CD8-positive, alpha-beta memory T cell (primary cell): ENCODE data around the gene CEACAM21. TPM values are rescaled to one million over a fixed set of nuclear protein-coding genes. Genes with fewer than 3 reads are reported as not detected.
A peak's percentile ranks its signal among the peaks of the same experiment; 100 is the strongest.

Experiments
- CTCF ChIA-PET: fragments of 350-600 bp; sonication (Branson Sonifier 250); formaldehyde crosslinking; loops from one replicate; lab custom pipeline; 2021; ENCODE audit warnings: antibody characterized with exemption; lab: Charles Lee
- POLR2A ChIA-PET: fragments of 350-600 bp; sonication (Branson Sonifier 250); formaldehyde crosslinking; loops from one replicate; lab custom pipeline; 2021; ENCODE audit warnings: antibody characterized with exemption; lab: Charles Lee
- DNase-seq, 5 donors: peaks; one replicate each; pipeline versions ENCODE4 v3.0.0 to v3.0.0-alpha.2; 2020 to 2022; ENCODE audit warnings: mixed read lengths in 1 of 5
- H3K27ac ChIP-seq: one replicate; pipeline ENCODE4 v1.7.0; 2013; ENCODE audit warnings: low read depth, mild to moderate bottlenecking, low read length, moderate library complexity
- H3K27me3 ChIP-seq: 2 replicates; pipeline ENCODE4 v1.7.0; 2013; ENCODE audit warnings: low read length, mild to moderate bottlenecking; ENCODE audit not compliant: insufficient read depth, poor library complexity, severe bottlenecking
- H3K36me3 ChIP-seq: 2 replicates; pipeline ENCODE4 v1.7.0; 2013; ENCODE audit warnings: mild to moderate bottlenecking, low read length, moderate library complexity; ENCODE audit not compliant: insufficient read depth
- H3K4me1 ChIP-seq: 2 replicates; pipeline ENCODE4 v1.7.0; 2013; ENCODE audit warnings: mild to moderate bottlenecking, low read length, moderate library complexity; ENCODE audit not compliant: insufficient read depth
- H3K4me3 ChIP-seq: 2 replicates; pipeline ENCODE4 v1.7.0; 2013; ENCODE audit warnings: mild to moderate bottlenecking, low read length
- H3K9me3 ChIP-seq: 2 replicates; pipeline ENCODE4 v1.7.0; 2013; ENCODE audit warnings: mild to moderate bottlenecking, low read length
- H3K27ac Mint-ChIP-seq, 8 donors: one replicate each; pipeline ENCODE4 v1.8.0; 2020 to 2021; ENCODE audit warnings: mixed read lengths in 8 of 8, mild to moderate bottlenecking in 6 of 8, inconsistent platforms in 3 of 8, moderate library complexity in 3 of 8
- H3K27me3 Mint-ChIP-seq, 2 donors: one replicate each; pipeline ENCODE4 v1.8.0; 2020 to 2021; ENCODE audit warnings: mixed read lengths in 2 of 2, mild to moderate bottlenecking in 1 of 2, moderate library complexity in 1 of 2
- H3K36me3 Mint-ChIP-seq, 3 donors: one replicate each; pipeline ENCODE4 v1.8.0; 2020 to 2021; ENCODE audit warnings: mixed read lengths in 3 of 3, inconsistent platforms in 1 of 3, mild to moderate bottlenecking in 1 of 3
- H3K4me1 Mint-ChIP-seq, 3 donors: one replicate each; pipeline ENCODE4 v1.8.0; 2020 to 2021; ENCODE audit warnings: mixed read lengths in 3 of 3, inconsistent platforms in 1 of 3, mild to moderate bottlenecking in 1 of 3
- H3K4me3 Mint-ChIP-seq, 7 donors: one replicate each; pipeline ENCODE4 v1.8.0; 2020 to 2021; ENCODE audit warnings: mixed read lengths in 7 of 7, mild to moderate bottlenecking in 6 of 7, moderate library complexity in 4 of 7, inconsistent platforms in 2 of 7
- H3K9me3 Mint-ChIP-seq, 5 donors: one replicate each; pipeline ENCODE4 v1.8.0; 2020 to 2022; ENCODE audit warnings: mixed read lengths in 5 of 5, mild to moderate bottlenecking in 3 of 5, moderate library complexity in 2 of 5, inconsistent platforms in 1 of 5
- polyA plus RNA-seq: library from polyadenylated mRNA; unstranded; fragments of 300-500 nt; fragmentation: Illumina TruSeq; gene quantifications from one replicate; pipeline ENCODE4 v1.2.3, GENCODE V29; 2021
- total RNA-seq, 2 experiments: library from RNA; stranded (reverse); gene quantifications; one replicate each; pipeline ENCODE4 v1.2.3, GENCODE V29; 2021

The CEACAM21 gene
- 10 to 100 TPM; 26.8 to 29.2 TPM for total RNA-seq
- 46.6 TPM for polyA plus RNA-seq

- ChIA-PET POLR2A (no interaction called here), CTCF (interaction anchor here (0.9 to 3.7 kb wide), 4 partner anchors 12 to 126 kb away, joined by 4 to 20 read pairs (median 5); no protein-coding TSS in a partner anchor)
- H3K4me3 Mint-ChIP-seq, result peak within 1 kb of the TSS in 6 of 7 donors; percentile 24 to 85 (median 52)
- peaks cover 13 to 59% (median 21%) of the 10 kb centered on the region in 3 donors for H3K36me3 Mint-ChIP-seq
- no peaks in the 10 kb centered on the region for H3K27me3 Mint-ChIP-seq
- peaks cover 26 to 28% (median 27%) of the 10 kb centered on the region in 3 donors for H3K4me1 Mint-ChIP-seq
- DNase-seq, result peak in 1 of 5 donors; percentile 42
- H3K9me3 ChIP-seq, result no peaks in the 10 kb centered on the region
- H3K27ac ChIP-seq, result no peak within 1 kb of the TSS
- peak within 1 kb of the TSS; percentile 46 for H3K4me3 ChIP-seq
- no peaks in the 10 kb centered on the region for H3K27me3 ChIP-seq
- H3K9me3 Mint-ChIP-seq, result peaks cover 0 to 2% (median 0%) of the 10 kb centered on the region in 5 donors
- H3K27ac Mint-ChIP-seq, result peak within 1 kb of the TSS in 7 of 8 donors; percentile 35 to 88 (median 75)
- peaks cover 37% of the 10 kb centered on the region for H3K36me3 ChIP-seq
- peaks cover 20% of the 10 kb centered on the region for H3K4me1 ChIP-seq
Measured at GRCh38 chr19:41575998-41576397, at the start of gene CEACAM21. CEACAM21 (plus strand) TSS chr19:41576166; CDS start chr19:41576275, 109 bp downstream.

DNA sequence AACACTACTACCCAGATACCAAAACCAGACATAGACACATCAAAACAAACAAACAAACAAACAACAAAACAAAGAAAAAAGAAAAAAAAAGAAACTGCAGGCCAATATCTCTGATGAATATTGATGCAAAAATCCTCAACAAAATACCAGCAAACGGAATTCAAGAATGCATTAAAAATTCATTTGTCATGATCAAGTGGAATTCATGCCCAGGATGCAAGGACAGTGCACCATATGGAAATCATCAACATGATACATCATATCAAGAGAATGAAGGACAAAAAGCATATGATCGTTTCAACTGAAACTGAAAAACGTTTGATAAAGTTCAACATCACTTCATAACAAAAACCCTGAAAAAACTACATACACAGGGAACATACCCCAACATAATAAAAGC is 48.9 kb upstream of the CEACAM21 start:
- H3K36me3 Mint-ChIP-seq, result peaks cover 0 to 2% (median 0%) of the 10 kb centered on the region in 3 donors
- no peak overlapping the region for H3K4me3 Mint-ChIP-seq
- Histone ChIP-seq H3K4me1 (peaks cover 30% of the 10 kb centered on the region), H3K9me3 (no peaks in the 10 kb centered on the region), H3K36me3 (no peaks in the 10 kb centered on the region), H3K27ac (no peak overlapping the region), H3K4me3 (no peak overlapping the region), H3K27me3 (no peaks in the 10 kb centered on the region)
- H3K4me1 Mint-ChIP-seq, result peaks cover 38 to 47% (median 43%) of the 10 kb centered on the region in 3 donors
- peaks cover 0 to 2% (median 0%) of the 10 kb centered on the region in 5 donors for H3K9me3 Mint-ChIP-seq
- peaks cover 2 to 15% of the 10 kb centered on the region in 2 donors for H3K27me3 Mint-ChIP-seq
- POLR2A ChIA-PET, result no interaction called here
- DNase-seq, result no peak
- CTCF ChIA-PET, result interaction anchor here (2.1 kb wide), 1 partner anchor 36 kb away, joined by 10 read pairs; no protein-coding TSS in a partner anchor
- no peak overlapping the region for H3K27ac Mint-ChIP-seq

DNA sequence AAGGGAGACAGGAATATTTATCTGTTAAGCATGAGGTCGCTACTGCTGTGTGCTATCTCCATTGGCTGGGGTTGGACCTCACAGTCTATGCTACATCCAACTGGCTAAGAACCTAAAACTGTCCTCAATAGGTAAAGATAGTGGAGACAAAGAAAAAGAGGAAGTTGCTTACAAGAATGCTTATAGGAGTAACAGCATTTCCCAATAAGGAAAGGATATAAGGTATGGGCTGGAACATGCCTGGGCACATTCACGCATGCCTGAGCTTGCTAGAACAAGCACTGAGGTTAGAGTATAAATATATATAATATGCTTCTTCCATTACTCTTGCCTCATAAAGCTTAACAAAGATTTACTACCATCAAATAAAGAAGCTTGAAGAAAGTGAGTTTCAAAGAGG is 47.9 kb upstream of the CEACAM21 start:
- Histone ChIP-seq H3K27ac (no peak overlapping the region), H3K9me3 (no peaks in the 10 kb centered on the region), H3K4me3 (no peak overlapping the region), H3K4me1 (peaks cover 27% of the 10 kb centered on the region), H3K36me3 (no peaks in the 10 kb centered on the region), H3K27me3 (no peaks in the 10 kb centered on the region)
- peak overlapping the region in 2 of 8 donors; percentile 7 to 32 for H3K27ac Mint-ChIP-seq
- ChIA-PET CTCF (interaction anchor here (2.1 kb wide), 1 partner anchor 35 kb away, joined by 10 read pairs; no protein-coding TSS in a partner anchor), POLR2A (no interaction called here)
- peak overlapping the region in 1 of 7 donors; percentile 2 for H3K4me3 Mint-ChIP-seq
- H3K9me3 Mint-ChIP-seq, result peaks cover 0 to 2% (median 0%) of the 10 kb centered on the region in 5 donors
- H3K27me3 Mint-ChIP-seq, result peaks cover 2 to 15% of the 10 kb centered on the region in 2 donors
- DNase-seq, result no peak
- H3K36me3 Mint-ChIP-seq, result no peaks in the 10 kb centered on the region
- H3K4me1 Mint-ChIP-seq, result peaks cover 35 to 42% (median 40%) of the 10 kb centered on the region in 3 donors

- Histone ChIP-seq H3K4me3 (no peak overlapping the region), H3K27me3 (no peaks in the 10 kb centered on the region), H3K36me3 (no peaks in the 10 kb centered on the region), H3K4me1 (peaks cover 42% of the 10 kb centered on the region), H3K9me3 (no peaks in the 10 kb centered on the region), H3K27ac (no peak overlapping the region)
- H3K27me3 Mint-ChIP-seq, result peaks cover 2 to 15% of the 10 kb centered on the region in 2 donors
- peak overlapping the region in 6 of 7 donors; percentile 68 to 80 (median 76) for H3K4me3 Mint-ChIP-seq
- no peak for DNase-seq
- POLR2A ChIA-PET, result no interaction called here
- H3K36me3 Mint-ChIP-seq, result no peaks in the 10 kb centered on the region
- CTCF ChIA-PET, result interaction anchor here (1.0 to 2.1 kb wide), 3 partner anchors 34 to 80 kb away, joined by 4 to 10 read pairs (median 7); no protein-coding TSS in a partner anchor
- H3K9me3 Mint-ChIP-seq, result peaks cover 0 to 2% (median 2%) of the 10 kb centered on the region in 5 donors
- peak overlapping the region in 6 of 8 donors; percentile 8 to 73 (median 45) for H3K27ac Mint-ChIP-seq
- H3K4me1 Mint-ChIP-seq, result peaks cover 46 to 55% (median 53%) of the 10 kb centered on the region in 3 donors
Measured at GRCh38 chr19:41529484-41530183, 46.3 kb upstream of the CEACAM21 start.

- no peak overlapping the region for H3K27ac ChIP-seq
- H3K4me3 ChIP-seq, result peak overlapping the region; percentile 4
- Mint-ChIP-seq H3K36me3 (no peaks in the 10 kb centered on the region), H3K4me3 (peak overlapping the region in 6 of 7 donors; percentile 68 to 80 (median 72)), H3K9me3 (peaks cover 0 to 2% (median 2%) of the 10 kb centered on the region in 5 donors), H3K27me3 (peaks cover 2 to 15% of the 10 kb centered on the region in 2 donors), H3K27ac (peak overlapping the region in 7 of 8 donors; percentile 15 to 75 (median 61)), H3K4me1 (peaks cover 51 to 60% (median 58%) of the 10 kb centered on the region in 3 donors)
- DNase-seq, result no peak
- no peaks in the 10 kb centered on the region for H3K27me3 ChIP-seq
- ChIA-PET CTCF (interaction anchor here (1.0 to 1.2 kb wide), 3 partner anchors 41 to 80 kb away, joined by 3 to 7 read pairs (median 4); no protein-coding TSS in a partner anchor), POLR2A (interaction anchor here (1.8 kb wide), 1 partner anchor 19 kb away, joined by 5 read pairs; no protein-coding TSS in a partner anchor)
- H3K36me3 ChIP-seq, result no peaks in the 10 kb centered on the region
- no peaks in the 10 kb centered on the region for H3K9me3 ChIP-seq
- H3K4me1 ChIP-seq, result peaks cover 46% of the 10 kb centered on the region
Measured at GRCh38 chr19:41530184-41530534, 45.8 kb upstream of the CEACAM21 start.

DNA sequence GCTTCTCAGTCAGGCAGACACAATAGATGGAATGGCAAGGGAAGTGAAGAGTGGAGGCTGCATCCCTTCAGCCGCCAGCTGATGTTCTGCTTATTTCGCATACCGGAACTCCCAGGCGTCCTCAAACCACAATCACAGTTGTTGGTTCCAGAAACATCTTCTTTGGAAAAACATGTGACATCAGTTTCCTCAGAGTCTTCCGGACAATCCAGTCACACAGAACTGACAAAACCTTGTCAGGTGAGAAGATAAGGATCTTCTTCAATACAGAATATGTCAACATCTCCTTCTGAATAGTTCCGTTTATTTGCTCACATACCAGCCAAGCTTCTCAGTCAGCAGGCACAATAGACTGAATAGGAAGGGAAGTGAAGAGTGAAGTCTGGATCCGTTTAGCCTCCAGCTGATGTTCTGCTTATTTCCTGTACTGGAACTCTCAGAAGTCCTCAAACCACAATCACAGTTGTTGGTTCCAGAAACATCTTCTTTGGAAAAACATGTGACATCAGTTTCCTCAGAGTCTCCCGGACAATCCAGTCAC is 45.1 kb upstream of the CEACAM21 start:
- Mint-ChIP-seq H3K27ac (peak overlapping the region in 7 of 8 donors; percentile 9 to 88 (median 63)), H3K4me3 (peak overlapping the region; percentile 68 to 83 (median 73)), H3K36me3 (no peaks in the 10 kb centered on the region), H3K27me3 (peaks cover 2 to 15% of the 10 kb centered on the region in 2 donors), H3K4me1 (peaks cover 53 to 67% (median 61%) of the 10 kb centered on the region in 3 donors), H3K9me3 (peaks cover 0 to 2% (median 2%) of the 10 kb centered on the region in 5 donors)
- no peaks in the 10 kb centered on the region for H3K36me3 ChIP-seq
- H3K27me3 ChIP-seq, result no peaks in the 10 kb centered on the region
- DNase-seq, result no peak
- CTCF ChIA-PET, result interaction anchor here (0.9 to 2.7 kb wide), 8 partner anchors 11 to 81 kb away, joined by 3 to 17 read pairs (median 6); no protein-coding TSS in a partner anchor
- H3K4me3 ChIP-seq, result peak overlapping the region; percentile 52
- peaks cover 51% of the 10 kb centered on the region for H3K4me1 ChIP-seq
- no peaks in the 10 kb centered on the region for H3K9me3 ChIP-seq
- H3K27ac ChIP-seq, result no peak overlapping the region
- POLR2A ChIA-PET, result interaction anchor here (1.3 to 1.8 kb wide), 2 partner anchors 18 to 24 kb away, joined by 5 to 9 read pairs; no protein-coding TSS in a partner anchor

DNA sequence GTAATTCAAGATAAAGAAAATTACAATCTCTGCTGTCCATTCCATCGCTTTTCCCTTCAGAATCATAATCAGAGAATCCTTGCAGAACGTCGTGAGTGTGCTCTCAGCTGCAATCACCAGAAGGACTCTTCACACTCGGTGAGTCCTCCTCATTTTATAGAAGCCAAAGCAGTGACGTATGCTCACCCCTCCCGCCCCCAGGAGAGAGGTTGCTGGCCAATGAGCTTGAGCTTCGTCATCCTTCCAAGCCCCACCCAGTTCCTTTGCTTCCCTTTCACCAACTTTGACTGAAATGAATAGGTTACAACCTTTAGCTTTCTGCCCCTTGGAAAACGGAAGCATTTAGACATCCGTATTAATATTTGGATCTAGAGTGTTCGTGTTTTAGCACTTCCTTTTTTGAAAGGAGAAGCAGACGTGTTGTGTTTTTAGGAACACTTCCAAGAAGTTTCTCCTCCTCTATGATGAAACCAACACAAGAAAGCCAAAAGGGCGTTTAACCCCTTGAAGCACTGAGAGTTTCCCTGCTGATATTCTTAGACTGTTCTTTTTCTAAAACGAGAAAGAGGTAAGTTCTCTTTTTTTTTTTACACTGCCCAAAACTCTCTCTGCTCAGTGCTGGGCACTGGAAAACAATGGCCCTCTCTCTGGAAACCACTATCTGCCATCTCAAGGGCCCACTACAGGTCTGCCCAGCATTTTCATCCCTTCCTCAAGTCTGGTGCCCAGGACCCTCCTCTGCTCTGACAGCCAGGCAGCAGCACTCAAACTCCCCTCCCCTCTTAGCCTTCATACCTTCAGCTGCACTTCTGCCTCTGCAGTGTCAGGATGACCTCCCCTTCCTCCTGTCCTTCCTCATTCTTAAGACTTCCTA is 44.3 kb upstream of the CEACAM21 start:
- Mint-ChIP-seq H3K27me3 (peaks cover 1 to 9% of the 10 kb centered on the region in 2 donors), H3K4me3 (peak overlapping the region; percentile 62 to 83 (median 73)), H3K9me3 (peaks cover 0 to 2% (median 2%) of the 10 kb centered on the region in 5 donors), H3K36me3 (no peaks in the 10 kb centered on the region), H3K4me1 (peaks cover 53 to 68% (median 61%) of the 10 kb centered on the region in 3 donors), H3K27ac (peak overlapping the region in 7 of 8 donors; percentile 64 to 94 (median 87))
- Histone ChIP-seq H3K4me1 (peaks cover 51% of the 10 kb centered on the region), H3K27me3 (no peaks in the 10 kb centered on the region), H3K36me3 (no peaks in the 10 kb centered on the region), H3K9me3 (no peaks in the 10 kb centered on the region), H3K27ac (no peak overlapping the region), H3K4me3 (peak overlapping the region; percentile 52)
- POLR2A ChIA-PET, result interaction anchor here (1.1 to 1.8 kb wide), 3 partner anchors 17 to 168 kb away, joined by 3 to 9 read pairs (median 5); partner anchors contain the start of gene B9D2
- CTCF ChIA-PET, result interaction anchor here (0.9 to 2.7 kb wide), 10 partner anchors 11 to 81 kb away, joined by 3 to 17 read pairs (median 4); no protein-coding TSS in a partner anchor
- DNase-seq, result peak; percentile 46 to 92 (median 77)
